ENCODE results near the gene TNNT2. TPM values are rescaled to one million over a fixed set of nuclear protein-coding genes. Genes with fewer than 3 reads are reported as not detected.

Gene TNNT2
- total and polyA plus RNA-seq, 2 of the 13 experiments (the other 11 are each of a cell fraction or from before 2014, with no cell fraction given): 0.20 to 0.63 TPM

DNA sequence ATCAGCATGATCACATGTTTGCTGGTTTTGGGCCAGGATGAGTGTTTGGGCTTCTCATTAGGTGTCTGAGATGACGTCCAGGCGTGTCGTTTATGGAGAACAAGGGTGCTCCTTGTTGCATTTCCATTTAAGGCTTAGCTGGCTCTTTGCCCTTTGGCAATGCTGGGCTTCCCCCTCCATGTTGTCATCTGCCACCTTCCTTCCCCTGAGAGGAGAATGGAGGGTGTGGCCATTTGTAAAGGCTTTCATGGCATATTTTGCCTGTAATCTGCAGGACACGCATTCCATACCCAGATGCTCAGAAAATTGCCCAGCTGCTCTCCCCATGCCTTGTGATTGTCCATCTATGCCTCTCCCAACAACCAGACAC is 66.5 kb downstream of the TNNT2 start:
- FAIRE-seq (no peak), ATAC-seq (no peak), DNase-seq (ENCODE audit: low spot score) (no peak)
- Histone ChIP-seq H3K79me2 (ENCODE audit: insufficient read depth, low read length) (no peaks in the 10 kb centered on the region), H3K27me3 (ENCODE audit: control insufficient read depth in 1 of 2, insufficient read depth in 2 of 2, low read length in 2 of 2) (peaks cover 1 to 16% of the 10 kb centered on the region in 2 experiments; a peak in 2 of 5 replicates), H3K9me3 (ENCODE audit: low read length) (no peaks in the 10 kb centered on the region), H3K27ac (ENCODE audit: extremely low read length, insufficient read depth, low read length) (no peak overlapping the region), H2AFZ (ENCODE audit: low read length) (no peak overlapping the region), H3K36me3 (replicated peaks in 1 of 2; ENCODE audit: control insufficient read depth in 1 of 2, insufficient read depth in 2 of 2, low read length in 2 of 2) (no peaks in the 10 kb centered on the region), H3K4me3 (replicated peaks in 1 of 3; ENCODE audit: insufficient read depth in 1 of 3, low read depth in 2 of 3, low read length in 3 of 3) (no peak overlapping the region), H4K20me1 (ENCODE audit: insufficient read depth, low read length) (no peaks in the 10 kb centered on the region), H3K4me1 (ENCODE audit: insufficient read depth, low read length) (peaks cover 10% of the 10 kb centered on the region), H3K9ac (ENCODE audit: insufficient read depth, low read depth, low read length) (no peak overlapping the region), H3K4me2 (ENCODE audit: low read depth, low read length) (no peak overlapping the region)
- TF ChIP-seq, protein P1, sequence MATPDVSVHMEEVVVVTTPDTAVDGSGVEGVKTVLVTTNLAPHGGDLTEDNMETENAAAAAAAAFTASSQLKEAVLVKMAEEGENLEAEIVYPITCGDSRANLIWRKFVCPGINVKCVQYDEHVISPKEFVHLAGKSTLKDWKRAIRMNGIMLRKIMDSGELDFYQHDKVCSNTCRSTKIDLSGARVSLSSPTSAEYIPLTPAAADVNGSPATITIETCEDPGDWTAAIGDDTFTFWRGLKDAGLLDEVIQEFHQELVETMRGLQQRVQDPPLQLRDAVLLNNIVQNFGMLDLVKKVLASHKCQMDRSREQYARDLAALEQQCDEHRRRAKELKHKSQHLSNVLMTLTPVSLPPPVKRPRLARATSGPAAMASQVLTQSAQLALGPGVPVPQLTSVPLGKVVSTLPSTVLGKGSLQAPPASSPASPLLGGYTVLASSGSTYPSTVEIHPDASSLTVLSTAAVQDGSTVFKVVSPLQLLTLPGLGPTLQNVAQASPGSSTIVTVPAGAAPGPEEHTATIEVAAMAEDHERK (CRISPR knock-in tag; IDR thresholded peaks at IDR 0.05; ENCODE audit: low read depth): no peak
- TF ChIP-seq, protein P2, sequence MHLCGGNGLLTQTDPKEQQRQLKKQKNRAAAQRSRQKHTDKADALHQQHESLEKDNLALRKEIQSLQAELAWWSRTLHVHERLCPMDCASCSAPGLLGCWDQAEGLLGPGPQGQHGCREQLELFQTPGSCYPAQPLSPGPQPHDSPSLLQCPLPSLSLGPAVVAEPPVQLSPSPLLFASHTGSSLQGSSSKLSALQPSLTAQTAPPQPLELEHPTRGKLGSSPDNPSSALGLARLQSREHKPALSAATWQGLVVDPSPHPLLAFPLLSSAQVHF (CRISPR knock-in tag; IDR thresholded peaks at IDR 0.05): no peak
- TF ChIP-seq GATAD2A (CRISPR knock-in tag; IDR thresholded peaks at IDR 0.05): no peak
- TF ChIP-seq, protein P3, sequence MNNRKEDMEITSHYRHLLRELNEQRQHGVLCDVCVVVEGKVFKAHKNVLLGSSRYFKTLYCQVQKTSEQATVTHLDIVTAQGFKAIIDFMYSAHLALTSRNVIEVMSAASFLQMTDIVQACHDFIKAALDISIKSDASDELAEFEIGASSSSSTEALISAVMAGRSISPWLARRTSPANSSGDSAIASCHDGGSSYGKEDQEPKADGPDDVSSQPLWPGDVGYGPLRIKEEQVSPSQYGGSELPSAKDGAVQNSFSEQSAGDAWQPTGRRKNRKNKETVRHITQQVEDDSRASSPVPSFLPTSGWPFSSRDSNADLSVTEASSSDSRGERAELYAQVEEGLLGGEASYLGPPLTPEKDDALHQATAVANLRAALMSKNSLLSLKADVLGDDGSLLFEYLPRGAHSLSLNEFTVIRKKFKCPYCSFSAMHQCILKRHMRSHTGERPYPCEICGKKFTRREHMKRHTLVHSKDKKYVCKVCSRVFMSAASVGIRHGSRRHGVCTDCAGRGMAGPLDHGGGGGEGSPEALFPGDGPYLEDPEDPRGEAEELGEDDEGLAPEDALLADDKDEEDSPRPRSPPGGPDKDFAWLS (CRISPR knock-in tag; IDR thresholded peaks at IDR 0.05; ENCODE audit: borderline replicate concordance): no peak
- no peak for TF ChIP-seq RBM22 (optimal IDR thresholded peaks at IDR 0.05; ENCODE audit: low read length)
- TF ChIP-seq HNRNPH1 (optimal IDR thresholded peaks at IDR 0.05; ENCODE audit: low read depth, low read length): no peak
- TF ChIP-seq, protein P4, sequence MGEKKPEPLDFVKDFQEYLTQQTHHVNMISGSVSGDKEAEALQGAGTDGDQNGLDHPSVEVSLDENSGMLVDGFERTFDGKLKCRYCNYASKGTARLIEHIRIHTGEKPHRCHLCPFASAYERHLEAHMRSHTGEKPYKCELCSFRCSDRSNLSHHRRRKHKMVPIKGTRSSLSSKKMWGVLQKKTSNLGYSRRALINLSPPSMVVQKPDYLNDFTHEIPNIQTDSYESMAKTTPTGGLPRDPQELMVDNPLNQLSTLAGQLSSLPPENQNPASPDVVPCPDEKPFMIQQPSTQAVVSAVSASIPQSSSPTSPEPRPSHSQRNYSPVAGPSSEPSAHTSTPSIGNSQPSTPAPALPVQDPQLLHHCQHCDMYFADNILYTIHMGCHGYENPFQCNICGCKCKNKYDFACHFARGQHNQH (CRISPR knock-in tag; IDR thresholded peaks at IDR 0.05): no peak
- no peak for TF ChIP-seq JUND (CRISPR knock-in tag; IDR thresholded peaks at IDR 0.05)
- no peak for TF ChIP-seq ZNF446 (CRISPR knock-in tag; IDR thresholded peaks at IDR 0.05)
- TF ChIP-seq, protein P5, sequence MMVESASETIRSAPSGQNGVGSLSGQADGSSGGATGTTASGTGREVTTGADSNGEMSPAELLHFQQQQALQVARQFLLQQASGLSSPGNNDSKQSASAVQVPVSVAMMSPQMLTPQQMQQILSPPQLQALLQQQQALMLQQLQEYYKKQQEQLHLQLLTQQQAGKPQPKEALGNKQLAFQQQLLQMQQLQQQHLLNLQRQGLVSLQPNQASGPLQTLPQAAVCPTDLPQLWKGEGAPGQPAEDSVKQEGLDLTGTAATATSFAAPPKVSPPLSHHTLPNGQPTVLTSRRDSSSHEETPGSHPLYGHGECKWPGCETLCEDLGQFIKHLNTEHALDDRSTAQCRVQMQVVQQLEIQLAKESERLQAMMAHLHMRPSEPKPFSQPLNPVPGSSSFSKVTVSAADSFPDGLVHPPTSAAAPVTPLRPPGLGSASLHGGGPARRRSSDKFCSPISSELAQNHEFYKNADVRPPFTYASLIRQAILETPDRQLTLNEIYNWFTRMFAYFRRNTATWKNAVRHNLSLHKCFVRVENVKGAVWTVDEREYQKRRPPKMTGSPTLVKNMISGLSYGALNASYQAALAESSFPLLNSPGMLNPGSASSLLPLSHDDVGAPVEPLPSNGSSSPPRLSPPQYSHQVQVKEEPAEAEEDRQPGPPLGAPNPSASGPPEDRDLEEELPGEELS (CRISPR knock-in tag; IDR thresholded peaks at IDR 0.05): no peak
- TF ChIP-seq, protein P6, sequence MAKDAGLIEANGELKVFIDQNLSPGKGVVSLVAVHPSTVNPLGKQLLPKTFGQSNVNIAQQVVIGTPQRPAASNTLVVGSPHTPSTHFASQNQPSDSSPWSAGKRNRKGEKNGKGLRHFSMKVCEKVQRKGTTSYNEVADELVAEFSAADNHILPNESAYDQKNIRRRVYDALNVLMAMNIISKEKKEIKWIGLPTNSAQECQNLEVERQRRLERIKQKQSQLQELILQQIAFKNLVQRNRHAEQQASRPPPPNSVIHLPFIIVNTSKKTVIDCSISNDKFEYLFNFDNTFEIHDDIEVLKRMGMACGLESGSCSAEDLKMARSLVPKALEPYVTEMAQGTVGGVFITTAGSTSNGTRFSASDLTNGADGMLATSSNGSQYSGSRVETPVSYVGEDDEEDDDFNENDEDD (CRISPR knock-in tag; IDR thresholded peaks at IDR 0.05; ENCODE audit: borderline replicate concordance): no peak
- no peak for TF ChIP-seq ZNF274 (CRISPR knock-in tag; IDR thresholded peaks at IDR 0.05)
- no peak for TF ChIP-seq ZNF264 (CRISPR knock-in tag; IDR thresholded peaks at IDR 0.05)
- no peak for TF ChIP-seq ZFP1 (CRISPR knock-in tag; IDR thresholded peaks at IDR 0.05)
- no peak for TF ChIP-seq ATRX (CRISPR knock-in tag; IDR thresholded peaks at IDR 0.05; ENCODE audit: borderline replicate concordance)
- TF ChIP-seq ZNF773 (CRISPR knock-in tag; IDR thresholded peaks at IDR 0.05; ENCODE audit: borderline replicate concordance): no peak
- TF ChIP-seq EHMT2 (IDR thresholded peaks at IDR 0.05; ENCODE audit: borderline replicate concordance, low read depth, low read length): no peak
- BruUV-seq (replicated peaks): no TSS peak
- POLR2A ChIA-PET: no interaction called here
- CTCF ChIA-PET (ENCODE audit: low intra/inter-chr PET ratio, low total read pairs): no interaction called here
- in situ Hi-C loops (cut with HindIII; ENCODE audit: extremely low pct_ligation_motif_present, low pct_unique_long_range_greater_than_20kb) (no loop called here), intact Hi-C loops (cut with micrococcal nuclease; ENCODE audit: unreplicated experiment) (no loop called here)
- whole genome bisulfite sequencing (ENCODE audit: low lambda C conversion rate): 32% methylated on average over 4 of the region's 4 CpGs
